Bronchial epithelial cell (primary cell): ENCODE data around the gene MRPS23. TPM values are rescaled to one million over a fixed set of nuclear protein-coding genes. Genes with fewer than 3 reads are reported as not detected.

Experiments
- DNase-seq: peaks from one replicate; pipeline ENCODE4 v3.0.0-alpha.2; 2010; ENCODE audit warnings: low read depth
- FAIRE-seq: peaks from 2 replicates; lab custom pipeline; 2011; peaks lifted over from hg19 to GRCh38; lab: Jason Lieb, UNC
- H3K27me3 ChIP-seq: 2 replicates; pipeline ENCODE4 v1.5.1; 2011; ENCODE audit warnings: low read length; ENCODE audit not compliant: control insufficient read depth, insufficient read depth
- H3K36me3 ChIP-seq: 2 replicates; pipeline ENCODE4 v1.5.1; 2011; ENCODE audit warnings: low read length; ENCODE audit not compliant: control insufficient read depth, insufficient read depth
- H3K4me3 ChIP-seq: 2 replicates; pipeline ENCODE4 v1.5.1; 2011; ENCODE audit warnings: mild to moderate bottlenecking, low read depth, low read length, control low read depth
- total RNA-seq: library from RNA; depleted of rRNA; stranded (reverse); fragments of >200 nt; gene quantifications from 2 replicates; pipeline ENCODE4 v1.2.1, GENCODE V29; 2014
- TF ChIP-seq, protein P1 (sequence below): IDR thresholded peaks from 2 replicates; pipeline ENCODE4 v1.5.1; 2011; ENCODE audit warnings: mild to moderate bottlenecking, moderate library complexity, low read length, control low read depth, inconsistent platforms; ENCODE audit not compliant: insufficient read depth, severe bottlenecking

Gene MRPS23
- total RNA-seq, 1 donor from 2014 or later, result 40.5 TPM

GRCh38 chr17:57892820-57893595 lies 43.2 kb upstream of the MRPS23 start:
- TF ChIP-seq, protein P1, sequence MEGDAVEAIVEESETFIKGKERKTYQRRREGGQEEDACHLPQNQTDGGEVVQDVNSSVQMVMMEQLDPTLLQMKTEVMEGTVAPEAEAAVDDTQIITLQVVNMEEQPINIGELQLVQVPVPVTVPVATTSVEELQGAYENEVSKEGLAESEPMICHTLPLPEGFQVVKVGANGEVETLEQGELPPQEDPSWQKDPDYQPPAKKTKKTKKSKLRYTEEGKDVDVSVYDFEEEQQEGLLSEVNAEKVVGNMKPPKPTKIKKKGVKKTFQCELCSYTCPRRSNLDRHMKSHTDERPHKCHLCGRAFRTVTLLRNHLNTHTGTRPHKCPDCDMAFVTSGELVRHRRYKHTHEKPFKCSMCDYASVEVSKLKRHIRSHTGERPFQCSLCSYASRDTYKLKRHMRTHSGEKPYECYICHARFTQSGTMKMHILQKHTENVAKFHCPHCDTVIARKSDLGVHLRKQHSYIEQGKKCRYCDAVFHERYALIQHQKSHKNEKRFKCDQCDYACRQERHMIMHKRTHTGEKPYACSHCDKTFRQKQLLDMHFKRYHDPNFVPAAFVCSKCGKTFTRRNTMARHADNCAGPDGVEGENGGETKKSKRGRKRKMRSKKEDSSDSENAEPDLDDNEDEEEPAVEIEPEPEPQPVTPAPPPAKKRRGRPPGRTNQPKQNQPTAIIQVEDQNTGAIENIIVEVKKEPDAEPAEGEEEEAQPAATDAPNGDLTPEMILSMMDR, result no peak
- DNase-seq, result peak; percentile 95
- H3K4me3 ChIP-seq, result no peak overlapping the region
- H3K36me3 ChIP-seq, result no peaks in the 10 kb centered on the region
- FAIRE-seq, result peak; percentile 97
- no peaks in the 10 kb centered on the region for H3K27me3 ChIP-seq

- Histone ChIP-seq H3K4me3 (no peak overlapping the region), H3K27me3 (no peaks in the 10 kb centered on the region), H3K36me3 (no peaks in the 10 kb centered on the region)
- FAIRE-seq (peak; percentile 96), DNase-seq (peak; percentile 77)
- TF ChIP-seq, protein P1, result peak; percentile 97
Observed at GRCh38 chr17:57892146-57892819, 42.4 kb upstream of the MRPS23 start.

DNA sequence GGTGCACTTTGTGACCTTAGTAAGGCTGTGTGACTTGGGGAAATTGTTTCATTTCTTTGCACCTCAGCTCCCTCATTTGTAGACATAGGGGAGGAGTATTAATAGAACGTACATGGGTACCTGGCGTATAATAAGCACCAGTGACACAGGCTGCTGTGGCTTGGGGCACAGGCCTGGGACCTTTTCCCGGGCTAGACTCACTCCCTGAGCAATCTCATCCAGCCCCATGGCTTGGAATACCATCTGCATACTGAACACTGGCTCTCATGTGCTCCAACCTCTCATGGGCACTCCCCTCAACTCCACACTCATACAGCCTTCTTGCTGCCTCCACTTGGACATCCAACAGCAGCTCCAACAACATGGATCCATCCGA lies 41.0 kb upstream of the MRPS23 start:
- Histone ChIP-seq H3K27me3 (no peaks in the 10 kb centered on the region), H3K36me3 (no peaks in the 10 kb centered on the region), H3K4me3 (no peak overlapping the region)
- no peak for DNase-seq
- TF ChIP-seq, protein P1, result no peak
- no peak for FAIRE-seq

DNA sequence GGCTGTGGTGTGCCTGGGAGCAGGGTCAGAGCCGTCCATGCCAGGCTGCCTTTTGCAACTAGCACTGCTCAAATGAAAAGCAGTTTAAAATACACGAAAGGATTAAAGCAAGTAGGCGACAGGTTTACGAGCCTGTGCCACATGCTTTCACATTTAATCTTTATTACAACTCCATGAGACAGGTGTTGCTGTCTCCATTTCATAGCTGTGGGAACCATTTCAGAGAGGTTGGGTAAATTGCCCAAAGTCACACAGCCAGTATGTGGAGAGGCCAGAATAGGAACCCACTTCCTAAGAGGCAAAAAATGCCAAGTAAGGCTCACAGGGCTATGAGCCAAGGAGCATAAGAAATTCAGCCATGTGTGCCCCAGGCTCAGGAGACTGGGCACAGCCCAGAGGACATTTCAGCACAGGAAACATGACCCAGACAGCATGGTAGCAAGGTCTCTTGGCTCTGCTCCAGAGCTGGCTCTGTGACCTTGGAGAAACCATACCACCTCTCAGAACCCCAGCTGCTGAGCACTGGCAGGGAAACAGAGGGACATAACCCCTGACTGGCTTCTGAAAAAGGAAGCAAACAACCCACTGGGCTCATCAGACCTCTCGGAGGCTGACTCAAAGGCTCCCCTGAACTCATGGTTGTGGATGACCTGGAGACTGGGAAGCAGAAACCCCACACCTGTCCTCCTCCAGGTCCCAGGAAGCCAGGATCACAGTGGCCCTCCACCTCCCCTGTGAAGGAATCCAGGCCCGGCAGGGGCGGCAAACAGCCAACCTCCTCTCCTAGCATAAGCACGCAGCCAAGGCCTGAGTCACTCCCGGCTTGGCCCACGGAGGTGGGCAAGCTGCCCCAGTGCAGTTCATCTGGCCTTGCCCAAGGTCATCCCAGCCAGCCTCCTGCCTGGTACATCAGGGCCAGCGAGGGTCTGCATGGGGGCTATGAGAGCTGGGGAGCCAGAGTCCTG lies 40.3 kb upstream of the MRPS23 start:
- Histone ChIP-seq H3K36me3 (peaks cover under 1% of the 10 kb centered on the region), H3K4me3 (no peak overlapping the region), H3K27me3 (no peaks in the 10 kb centered on the region)
- DNase-seq (peak; percentile 61), FAIRE-seq (no peak)
- TF ChIP-seq, protein P1, result no peak

DNA sequence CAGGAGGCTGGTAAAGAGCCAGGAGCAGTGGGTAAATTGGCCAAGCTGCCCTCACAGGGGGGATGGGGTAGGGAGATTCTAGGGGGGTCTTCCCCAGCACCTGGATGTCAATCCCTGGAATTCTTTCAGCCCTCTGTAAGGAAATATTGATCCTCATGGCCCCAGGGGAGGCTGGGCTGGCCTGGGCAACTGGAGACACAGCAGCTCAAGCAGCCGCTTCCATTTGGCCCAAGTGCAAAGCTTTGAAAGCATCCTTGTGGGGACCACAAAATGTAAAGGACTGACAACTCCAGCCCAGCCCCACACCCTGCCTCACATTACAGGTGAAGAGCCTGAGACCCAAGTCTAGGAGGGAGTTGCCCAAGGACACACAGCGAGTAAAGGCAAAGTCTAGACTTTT lies 39.4 kb upstream of the MRPS23 start:
- peaks cover 6% of the 10 kb centered on the region for H3K36me3 ChIP-seq
- FAIRE-seq, result no peak
- DNase-seq, result no peak
- TF ChIP-seq, protein P1, result no peak
- no peaks in the 10 kb centered on the region for H3K27me3 ChIP-seq
- H3K4me3 ChIP-seq, result no peak overlapping the region
